ENCODE results near the gene STAC2. TPM values are rescaled to one million over a fixed set of nuclear protein-coding genes. Genes with fewer than 3 reads are reported as not detected.

The STAC2 gene
- total RNA-seq, 3 donors from 2014 or later: 0.17 to 0.79 TPM; not detected in 1

DNA sequence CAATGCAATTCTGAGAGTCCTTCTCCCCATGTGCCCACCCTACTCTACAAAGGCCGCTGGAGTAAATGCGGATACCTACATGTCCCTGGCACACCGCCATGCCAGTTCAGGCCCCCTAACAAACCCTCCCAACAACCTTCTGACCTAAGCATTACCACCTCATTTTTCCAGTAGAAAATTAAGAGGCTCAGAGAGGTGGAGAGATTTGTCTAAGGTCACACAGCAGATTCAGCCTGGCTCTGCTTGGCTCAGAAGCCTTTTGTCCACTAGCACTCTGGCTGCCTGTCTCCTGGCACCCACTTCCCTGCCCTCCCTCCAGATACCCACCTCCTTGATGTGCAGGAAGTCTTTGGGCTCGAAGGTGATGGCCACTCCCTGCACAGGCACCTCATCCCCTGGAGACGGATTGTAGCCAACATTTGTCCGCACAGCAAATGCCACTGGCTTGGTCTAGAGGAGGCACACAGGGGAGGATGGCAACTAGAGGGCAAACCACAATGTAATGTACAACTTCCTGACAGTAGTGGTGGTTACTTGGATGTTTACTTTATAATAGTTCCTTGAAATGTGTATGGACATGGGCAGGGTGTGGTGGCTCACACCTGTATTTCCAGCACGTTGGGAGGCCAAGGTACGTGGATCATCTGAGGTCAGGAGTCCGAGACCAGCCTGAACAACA is 38.5 kb downstream of the STAC2 start:
- Histone ChIP-seq H3K4me1 (ENCODE audit: low read depth) (peaks cover 8% of the 10 kb centered on the region), H3K9me3 (no peaks in the 10 kb centered on the region), H3K4me3 (no peak overlapping the region), H3K36me3 (ENCODE audit: low read depth) (no peaks in the 10 kb centered on the region)
- TF ChIP-seq CTCF (IDR thresholded peaks at IDR 0.05): no peak
- intact Hi-C loops (cut with DNase I, micrococcal nuclease): no loop called here
- ATAC-seq (peak; percentile 94), DNase-seq (peak; percentile 63 to 67 (median 63))

GRCh38 chr17:39186481-39187002 is 39.2 kb downstream of the STAC2 start:
- no peaks in the 10 kb centered on the region for H3K36me3 ChIP-seq (ENCODE audit: low read depth)
- no peak overlapping the region for H3K4me3 ChIP-seq
- DNase-seq (peak in 1 of 3 donors; percentile 68), ATAC-seq (peak; percentile 31)
- H3K4me1 ChIP-seq (ENCODE audit: low read depth): peaks cover 8% of the 10 kb centered on the region
- no peak for TF ChIP-seq CTCF (IDR thresholded peaks at IDR 0.05)
- H3K9me3 ChIP-seq: no peaks in the 10 kb centered on the region
- intact Hi-C loops (cut with DNase I, micrococcal nuclease): no loop called here

DNA sequence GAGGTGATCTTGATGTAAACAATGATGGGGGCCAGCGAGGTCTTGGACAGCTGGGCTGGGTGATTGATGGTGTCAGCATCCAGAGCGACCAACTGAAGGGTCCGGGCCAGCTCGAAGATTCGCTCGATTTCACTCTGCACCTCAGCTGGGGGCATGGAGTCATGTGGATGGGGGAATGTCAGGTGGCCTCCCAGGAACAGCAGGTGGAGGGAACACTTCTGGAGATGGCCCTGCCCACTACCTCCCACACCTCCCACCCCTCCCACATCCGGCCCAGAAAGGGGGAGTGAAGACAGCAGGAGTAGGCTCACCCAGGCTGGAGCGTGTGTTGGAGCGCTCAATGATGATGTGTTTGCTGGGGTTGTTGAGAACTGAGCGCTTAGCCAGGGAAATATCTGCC is 42.0 kb downstream of the STAC2 start:
- Histone ChIP-seq H3K9me3 (no peaks in the 10 kb centered on the region), H3K4me3 (no peak overlapping the region), H3K4me1 (ENCODE audit: low read depth) (peaks cover 12% of the 10 kb centered on the region), H3K36me3 (ENCODE audit: low read depth) (no peaks in the 10 kb centered on the region)
- ATAC-seq (no peak), DNase-seq (no peak)
- TF ChIP-seq CTCF (IDR thresholded peaks at IDR 0.05): no peak
- intact Hi-C loops (cut with DNase I, micrococcal nuclease): no loop called here

- no peak for ATAC-seq
- Histone ChIP-seq H3K36me3 (ENCODE audit: low read depth) (no peaks in the 10 kb centered on the region), H3K9me3 (no peaks in the 10 kb centered on the region), H3K4me1 (ENCODE audit: low read depth) (peaks cover 18% of the 10 kb centered on the region), H3K4me3 (no peak overlapping the region)
- TF ChIP-seq CTCF (IDR thresholded peaks at IDR 0.05): no peak
- intact Hi-C loops (cut with DNase I, micrococcal nuclease): no loop called here
- no peak for DNase-seq
These were observed 42.7 kb downstream of the STAC2 start for GRCh38 chr17:39183045-39183444.

DNA sequence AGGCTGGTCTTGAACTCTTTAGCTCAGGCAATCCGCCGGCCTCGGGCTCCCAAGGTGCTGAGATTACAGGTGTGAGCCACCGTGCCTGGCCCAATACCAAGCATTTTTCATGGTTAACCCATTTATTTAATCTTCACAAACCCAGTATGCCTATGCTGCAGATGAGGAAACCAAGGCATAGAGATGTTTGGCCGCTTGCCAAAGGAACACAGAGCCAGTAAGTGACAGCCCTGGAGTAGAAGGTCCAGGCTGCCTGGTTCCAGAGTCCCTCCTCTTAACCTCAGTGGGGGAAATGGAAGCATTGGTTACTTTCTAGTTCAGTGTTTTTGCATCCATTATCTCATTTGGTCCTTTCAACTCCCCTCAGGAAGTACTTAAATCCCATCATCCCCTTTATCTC is 44.4 kb downstream of the STAC2 start:
- no peaks in the 10 kb centered on the region for H3K36me3 ChIP-seq (ENCODE audit: low read depth)
- DNase-seq (no peak), ATAC-seq (no peak)
- intact Hi-C loops (cut with DNase I, micrococcal nuclease): no loop called here
- H3K4me3 ChIP-seq: no peak overlapping the region
- peaks cover 14% of the 10 kb centered on the region for H3K4me1 ChIP-seq (ENCODE audit: low read depth)
- no peaks in the 10 kb centered on the region for H3K9me3 ChIP-seq
- TF ChIP-seq CTCF (IDR thresholded peaks at IDR 0.05): no peak
